Measurements from ENCODE around the gene HRG. TPM values are rescaled to one million over a fixed set of nuclear protein-coding genes. Genes with fewer than 3 reads are reported as not detected.

HRG gene
- total and polyA plus RNA-seq, 2 of the 8 experiments (the other 6 are each of a cell fraction or from before 2014, with no cell fraction given), result 0.03 to 0.15 TPM

DNA sequence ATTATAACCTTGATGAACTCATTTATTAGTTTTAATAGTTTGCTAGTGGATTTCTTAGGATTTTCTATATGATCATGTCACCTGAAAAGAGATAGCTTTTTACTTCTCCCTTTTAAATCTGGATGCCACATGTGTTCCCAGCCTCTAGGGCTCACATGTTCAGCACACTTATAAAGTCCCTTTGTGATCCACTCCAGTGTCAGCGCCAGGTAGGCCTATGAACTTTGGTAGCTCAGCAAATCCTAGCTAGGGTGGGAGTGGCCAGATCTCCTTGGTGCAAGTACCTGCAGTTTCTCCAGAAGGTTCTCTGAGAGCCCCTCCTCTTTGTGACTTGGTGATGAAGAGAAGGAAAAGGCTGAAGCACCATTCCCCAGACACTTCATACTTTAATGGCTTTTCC is 17.0 kb upstream of the HRG start:
- no peak overlapping the region for H3K27ac ChIP-seq (ENCODE audit: low read depth, low read length)
- H3K9me3 ChIP-seq (ENCODE audit: insufficient read depth in 2 of 2, low read depth in 1 of 2, low read length in 1 of 2), result no peaks in the 10 kb centered on the region
- H2BK120ac ChIP-seq (replicated peaks; ENCODE audit: low read depth, low read length), result no peak overlapping the region
- no peaks in the 10 kb centered on the region for H3K23me2 ChIP-seq (ENCODE audit: low read depth, low read length)
- H2BK20ac ChIP-seq (ENCODE audit: low read length), result no peak overlapping the region
- H2BK12ac ChIP-seq (ENCODE audit: low read depth, low read length), result no peak overlapping the region
- DNase-seq (ENCODE audit: low read depth in 1 of 2, low spot score in 2 of 2), result no peak
- no peak overlapping the region for H4K8ac ChIP-seq (ENCODE audit: extremely low read depth, insufficient read depth, low read length)
- no peak overlapping the region for H3K18ac ChIP-seq (ENCODE audit: extremely low read depth, low read length)
- ChIA-PET CTCF (ENCODE audit: partially characterized antibody) (interaction anchor here (1.2 to 2.2 kb wide), 4 partner anchors 26 to 73 kb away, joined by 3 to 10 read pairs (median 6); no protein-coding TSS in a partner anchor), POLR2A (ENCODE audit: partially characterized antibody) (interaction anchor here (0.9 to 2.1 kb wide), 2 partner anchors 135 to 137 kb away, joined by 3 to 6 read pairs; partner anchors contain the start of gene EIF4A2)
- no peaks in the 10 kb centered on the region for H3K27me3 ChIP-seq (replicated peaks in 1 of 4; ENCODE audit: control insufficient read depth in 3 of 4, extremely low read depth in 1 of 4, insufficient read depth in 3 of 4, low read length in 3 of 4)
- no peak overlapping the region for H4K5ac ChIP-seq (ENCODE audit: insufficient read length, low read depth, low read length)
- H3K79me1 ChIP-seq (ENCODE audit: low read depth, low read length), result no peaks in the 10 kb centered on the region; the same call in 1 of the 2 replicates
- no peak overlapping the region for H2AFZ ChIP-seq (ENCODE audit: low read length)
- H3K4me3 ChIP-seq (ENCODE audit: extremely low read depth in 1 of 4, insufficient read depth in 2 of 4, low read depth in 3 of 4, low read length in 4 of 4), result no peak overlapping the region
- no peak overlapping the region for H2AK5ac ChIP-seq (ENCODE audit: low read depth, low read length)
- H3K79me2 ChIP-seq (ENCODE audit: control insufficient read depth in 1 of 2, insufficient read depth in 2 of 2, low read length in 2 of 2), result no peaks in the 10 kb centered on the region
- H3K14ac ChIP-seq (ENCODE audit: insufficient read length), result no peak overlapping the region
- no peak overlapping the region for H2BK15ac ChIP-seq (ENCODE audit: low read length)
- H3K56ac ChIP-seq (replicated peaks; ENCODE audit: insufficient read length, low read depth, low read length), result no peak overlapping the region
- H3K23ac ChIP-seq (ENCODE audit: insufficient read length), result no peak overlapping the region
- H3K4me2 ChIP-seq (ENCODE audit: insufficient read depth in 1 of 2, low read depth in 2 of 2, low read length in 2 of 2), result no peak overlapping the region
- H3K4me1 ChIP-seq (replicated peaks in 1 of 4; ENCODE audit: control insufficient read depth in 3 of 4, insufficient read depth in 4 of 4, low read length in 3 of 4), result no peaks in the 10 kb centered on the region; a peak in 1 of 7 replicates
- no peak overlapping the region for H2BK5ac ChIP-seq (ENCODE audit: low read depth, low read length)
- 94% methylated on average over 1 of the region's 1 CpG; no CpG with 5 or more reads in 1 of the 2 experiments for WGBS, 2 experiments (ENCODE audit: extremely low coverage in 1 of 2, insufficient coverage in 1 of 2, insufficient read length in 1 of 2, insufficient replicate concordance in 2 of 2, low coverage in 1 of 2, low lambda C conversion rate in 2 of 2, missing lambda C conversion rate in 1 of 2)
- H3K4ac ChIP-seq (replicated peaks; ENCODE audit: insufficient read length, low read depth, low read length), result no peak overlapping the region
- H4K20me1 ChIP-seq (replicated peaks in 1 of 2; ENCODE audit: control insufficient read depth in 1 of 2, insufficient read depth in 2 of 2, low read length in 2 of 2), result no peaks in the 10 kb centered on the region
- no peak for FAIRE-seq
- H3K36me3 ChIP-seq (ENCODE audit: control insufficient read depth in 2 of 4, insufficient read depth in 4 of 4, low read length in 3 of 4), result no peaks in the 10 kb centered on the region
- no peak overlapping the region for H4K91ac ChIP-seq (replicated peaks; ENCODE audit: insufficient read length, low read length)
- no peak overlapping the region for H3K9ac ChIP-seq (replicated peaks in 1 of 4; ENCODE audit: extremely low read depth in 1 of 4, low read depth in 3 of 4, low read length in 3 of 4)
- TF ChIP-seq EGR1 (IDR thresholded peaks at IDR 0.05; ENCODE audit: borderline replicate concordance, low read depth, low read length) (no peak), CREB1 (IDR thresholded peaks at IDR 0.05) (no peak), KDM5A (IDR thresholded peaks at IDR 0.05; ENCODE audit: low read length) (no peak), TCF12 (IDR thresholded peaks at IDR 0.05; ENCODE audit: low read depth, low read length) (no peak), ASH2L (IDR thresholded peaks at IDR 0.05; ENCODE audit: low read length) (no peak), GABPA (IDR thresholded peaks at IDR 0.05; ENCODE audit: borderline replicate concordance, insufficient read depth, low read length) (no peak), SAP30 (IDR thresholded peaks at IDR 0.05; ENCODE audit: insufficient read depth, insufficient replicate concordance, low read length) (no peak), TAF7 (optimal IDR thresholded peaks at IDR 0.05; ENCODE audit: borderline replicate concordance, low read depth, low read length) (no peak), JUN (IDR thresholded peaks at IDR 0.05; ENCODE audit: low read depth, low read length) (no peak), HDAC2 (IDR thresholded peaks at IDR 0.05; ENCODE audit: borderline replicate concordance in 1 of 2, low read depth in 2 of 2, low read length in 2 of 2) (no peak), HDAC6 (IDR thresholded peaks at IDR 0.05; ENCODE audit: low read depth, low read length) (no peak), YY1 (IDR thresholded peaks at IDR 0.05; ENCODE audit: low read depth, low read length) (no peak)
- TF ChIP-seq, protein P1, sequence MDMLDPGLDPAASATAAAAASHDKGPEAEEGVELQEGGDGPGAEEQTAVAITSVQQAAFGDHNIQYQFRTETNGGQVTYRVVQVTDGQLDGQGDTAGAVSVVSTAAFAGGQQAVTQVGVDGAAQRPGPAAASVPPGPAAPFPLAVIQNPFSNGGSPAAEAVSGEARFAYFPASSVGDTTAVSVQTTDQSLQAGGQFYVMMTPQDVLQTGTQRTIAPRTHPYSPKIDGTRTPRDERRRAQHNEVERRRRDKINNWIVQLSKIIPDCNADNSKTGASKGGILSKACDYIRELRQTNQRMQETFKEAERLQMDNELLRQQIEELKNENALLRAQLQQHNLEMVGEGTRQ (IDR thresholded peaks at IDR 0.05; ENCODE audit: low read length), result no peak
